GM12874 (cell line): Measurements from ENCODE around the gene PNMA8A.
A peak's percentile ranks its signal among the peaks of the same experiment; 100 is the strongest.

Experiments
- TF ChIP-seq, protein P1 (sequence below): IDR thresholded peaks from 2 replicates; pipeline ENCODE4 v1.5.1; 2011; ENCODE audit warnings: low read depth, mild to moderate bottlenecking, control low read depth, low read length, moderate library complexity; ENCODE audit not compliant: insufficient read depth

The PNMA8A gene

DNA sequence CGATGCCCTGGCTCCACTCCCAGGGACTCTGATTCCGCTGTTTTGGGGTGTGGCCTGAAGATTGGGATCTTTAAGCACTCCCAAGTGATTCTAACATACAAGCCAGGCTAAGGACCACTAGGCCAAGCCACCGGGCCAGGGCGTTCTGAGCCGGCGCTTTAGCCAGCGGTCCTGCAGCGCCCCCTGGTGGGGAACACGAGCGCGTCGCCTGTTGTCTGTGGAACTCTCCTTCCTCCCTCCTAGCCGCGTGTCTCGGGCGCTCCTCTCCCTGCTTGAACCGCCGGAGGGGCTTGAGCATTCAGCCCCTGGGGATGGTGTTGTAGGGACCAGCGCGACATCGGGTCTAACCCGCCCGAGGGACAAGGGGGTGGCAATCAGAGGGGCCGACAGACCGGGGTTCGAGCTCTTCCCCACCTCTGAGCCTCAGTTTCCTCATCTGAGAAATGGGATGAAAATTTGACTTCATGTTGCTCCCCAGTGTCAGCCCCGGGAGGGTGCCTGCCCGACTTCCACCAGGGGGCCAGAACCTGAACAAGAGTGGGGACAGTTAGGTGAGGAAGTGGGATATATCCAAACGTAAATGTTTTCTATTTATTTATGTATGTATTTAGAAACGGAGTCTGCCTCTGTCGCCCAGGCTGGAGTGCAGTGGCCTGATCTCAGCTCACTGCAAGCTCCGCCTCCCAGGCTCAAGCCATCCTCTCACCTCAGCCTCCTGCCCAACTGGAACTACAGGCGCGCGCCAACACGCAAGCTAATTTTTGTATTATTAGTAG is 42.3 kb upstream of the PNMA8A start:
- TF ChIP-seq, protein P1, sequence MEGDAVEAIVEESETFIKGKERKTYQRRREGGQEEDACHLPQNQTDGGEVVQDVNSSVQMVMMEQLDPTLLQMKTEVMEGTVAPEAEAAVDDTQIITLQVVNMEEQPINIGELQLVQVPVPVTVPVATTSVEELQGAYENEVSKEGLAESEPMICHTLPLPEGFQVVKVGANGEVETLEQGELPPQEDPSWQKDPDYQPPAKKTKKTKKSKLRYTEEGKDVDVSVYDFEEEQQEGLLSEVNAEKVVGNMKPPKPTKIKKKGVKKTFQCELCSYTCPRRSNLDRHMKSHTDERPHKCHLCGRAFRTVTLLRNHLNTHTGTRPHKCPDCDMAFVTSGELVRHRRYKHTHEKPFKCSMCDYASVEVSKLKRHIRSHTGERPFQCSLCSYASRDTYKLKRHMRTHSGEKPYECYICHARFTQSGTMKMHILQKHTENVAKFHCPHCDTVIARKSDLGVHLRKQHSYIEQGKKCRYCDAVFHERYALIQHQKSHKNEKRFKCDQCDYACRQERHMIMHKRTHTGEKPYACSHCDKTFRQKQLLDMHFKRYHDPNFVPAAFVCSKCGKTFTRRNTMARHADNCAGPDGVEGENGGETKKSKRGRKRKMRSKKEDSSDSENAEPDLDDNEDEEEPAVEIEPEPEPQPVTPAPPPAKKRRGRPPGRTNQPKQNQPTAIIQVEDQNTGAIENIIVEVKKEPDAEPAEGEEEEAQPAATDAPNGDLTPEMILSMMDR: peak; percentile 96

DNA sequence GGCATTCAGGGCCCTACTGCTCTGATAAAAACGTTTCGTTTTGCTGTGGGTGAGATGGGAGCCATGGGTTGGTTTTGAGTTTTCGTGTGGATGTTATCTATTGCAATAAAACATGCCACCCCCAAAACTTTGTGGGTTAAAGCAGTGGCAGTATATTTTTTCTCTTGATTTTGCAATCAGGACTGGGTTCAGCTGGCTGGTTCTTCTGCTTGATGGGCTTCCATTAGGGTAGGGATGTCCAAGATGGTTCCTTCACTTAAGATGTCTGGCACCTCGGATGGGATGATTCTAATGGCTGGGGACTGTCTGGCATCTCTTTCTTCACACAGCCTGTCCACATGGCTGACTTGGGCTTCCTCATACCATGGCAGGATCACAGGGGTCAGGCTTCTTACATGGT is 39.9 kb upstream of the PNMA8A start:
- TF ChIP-seq, protein P1: no peak

DNA sequence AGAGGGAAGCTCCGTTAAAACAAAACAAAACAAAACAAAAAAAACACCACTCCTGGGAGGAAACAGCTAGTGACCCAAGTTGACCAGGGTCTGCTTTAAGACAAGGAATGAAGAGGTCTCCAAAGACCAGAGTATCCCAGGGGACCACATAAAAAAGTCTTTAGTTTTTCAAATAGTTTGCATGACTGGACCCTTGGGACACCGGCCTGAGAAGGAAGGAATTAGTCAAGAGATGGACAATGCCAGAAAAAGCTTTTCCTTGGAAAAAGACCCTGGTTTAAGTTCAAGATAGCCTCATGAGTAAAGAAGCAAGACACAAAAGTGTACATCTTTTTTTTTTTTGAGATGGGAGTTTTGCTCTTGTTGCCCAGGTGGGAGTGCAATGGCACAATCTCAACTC is 36.8 kb upstream of the PNMA8A start:
- TF ChIP-seq, protein P1: no peak

DNA sequence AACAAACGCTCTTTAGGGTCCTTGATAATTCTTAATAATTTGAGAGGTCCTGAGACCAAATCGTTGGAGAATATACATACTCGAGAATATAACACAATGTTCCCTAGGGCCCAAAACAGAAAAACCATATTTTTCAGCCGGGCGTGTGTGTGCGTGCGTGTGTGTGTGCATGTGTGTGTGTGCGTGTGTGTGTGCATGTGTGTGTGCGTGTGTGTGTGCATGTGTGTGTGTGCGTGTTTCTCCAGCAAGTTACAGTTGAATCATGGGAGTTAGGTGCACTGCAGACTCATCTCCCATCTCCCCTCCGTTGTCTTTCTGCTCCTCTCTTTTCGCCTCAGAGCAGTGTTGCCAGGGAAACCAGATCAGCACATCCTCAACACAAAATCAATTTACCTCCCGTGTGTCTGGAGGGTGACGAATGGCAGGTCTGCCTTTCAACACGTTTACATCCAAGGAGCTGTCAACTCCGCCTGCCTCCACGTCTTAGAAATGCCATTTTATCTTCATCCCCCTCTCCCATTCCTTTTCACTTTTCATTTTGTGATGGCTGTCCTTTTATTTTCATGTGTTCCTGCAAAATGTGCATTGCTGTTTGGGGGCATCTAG is 32.6 kb upstream of the PNMA8A start:
- TF ChIP-seq, protein P1: no peak

DNA sequence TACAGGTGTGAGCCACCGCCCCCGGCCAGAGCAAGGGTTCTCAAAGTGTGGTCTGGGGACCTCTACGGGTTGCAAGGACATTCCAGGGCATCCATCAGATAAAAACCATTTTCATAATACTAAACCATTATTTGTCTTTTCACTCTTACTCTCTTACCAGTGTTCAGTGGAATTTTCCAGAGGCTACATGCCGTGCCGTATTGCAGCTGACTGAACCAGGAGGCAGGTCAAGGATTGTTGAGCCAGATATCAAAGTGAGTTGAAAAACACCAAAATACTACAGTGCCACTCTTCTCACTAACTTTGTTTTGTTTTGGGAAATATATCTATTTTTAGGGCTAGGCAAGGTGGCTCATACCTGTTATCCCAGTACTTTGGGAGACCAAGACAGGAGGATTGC is 31.5 kb upstream of the PNMA8A start:
- TF ChIP-seq, protein P1: no peak

DNA sequence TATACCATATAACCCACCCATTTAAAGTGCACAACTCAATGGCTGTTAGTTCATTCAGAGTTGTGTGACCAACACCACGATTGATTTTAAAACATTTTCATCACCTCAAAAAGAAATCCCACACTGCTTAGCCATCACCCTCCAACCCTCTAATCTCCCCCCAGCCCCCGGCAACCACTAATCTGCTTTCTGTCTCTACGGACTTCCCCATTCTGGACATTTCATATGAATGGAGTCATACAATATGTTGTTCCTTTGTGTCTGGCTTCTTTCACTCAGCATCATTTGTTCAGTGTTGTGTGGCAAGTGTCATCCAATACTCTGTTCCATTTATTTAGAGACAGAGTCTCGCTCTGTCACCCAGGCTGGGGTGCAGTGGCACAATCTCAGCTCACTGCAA is 28.3 kb upstream of the PNMA8A start:
- TF ChIP-seq, protein P1: no peak

DNA sequence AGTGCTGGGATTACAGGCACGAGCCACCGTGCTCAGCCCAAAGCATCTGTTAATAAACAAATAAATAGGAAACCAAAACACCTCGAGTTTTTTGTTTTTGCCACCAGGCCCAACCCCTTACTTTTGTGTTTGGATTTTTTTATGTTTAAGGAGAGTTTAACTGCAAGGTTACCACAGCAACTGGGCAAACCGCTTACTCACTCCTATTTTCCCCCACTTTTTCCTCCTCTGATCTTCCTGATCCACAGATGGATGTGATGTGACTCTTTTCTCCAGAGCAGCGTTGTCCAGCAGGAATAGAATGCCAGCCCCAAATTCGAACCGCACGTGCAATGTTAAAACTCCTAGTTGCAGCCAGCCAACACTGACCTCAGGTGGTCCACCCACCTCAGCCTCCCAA is 26.4 kb upstream of the PNMA8A start:
- TF ChIP-seq, protein P1: no peak
